Measurements from ENCODE around the gene CADPS2. TPM values are rescaled to one million over a fixed set of nuclear protein-coding genes. Genes with fewer than 3 reads are reported as not detected.

The CADPS2 gene
- total and polyA plus RNA-seq, 8 donors, result 7.0 to 57.8 (median 29.7) TPM

- WGBS, 5 donors, result 66 to 92% (median 80%) methylated on average over 4 of the region's 4 CpGs
- intact Hi-C loops (cut with DNase I; ENCODE audit: low total_unique reads), result no loop called here
- DNase-seq, result peak in 1 of 2 donors; percentile 4
- H3K9me3 ChIP-seq, result no peaks in the 10 kb centered on the region
- H3K36me3 ChIP-seq, result no peaks in the 10 kb centered on the region
- no peaks in the 10 kb centered on the region for H3K4me1 ChIP-seq
- H3K4me3 ChIP-seq, result no peak overlapping the region
- no peaks in the 10 kb centered on the region for H3K27me3 ChIP-seq
- TF ChIP-seq EP300 (IDR thresholded peaks at IDR 0.05) (no peak), POLR2A (IDR thresholded peaks at IDR 0.05) (no peak), CTCF (IDR thresholded peaks at IDR 0.05) (no peak), POLR2AphosphoS5 (IDR thresholded peaks at IDR 0.05) (no peak)
- no peak overlapping the region for H3K27ac ChIP-seq
Observed at GRCh38 chr7:122770686-122771335, 115.4 kb downstream of the CADPS2 start.

GRCh38 chr7:122768827-122769226 lies 117.4 kb downstream of the CADPS2 start:
- H3K4me1 ChIP-seq, result peaks cover 0 to 4% (median 0%) of the 10 kb centered on the region in 4 donors
- no peaks in the 10 kb centered on the region for H3K9me3 ChIP-seq
- WGBS, 5 donors, result 44 to 67% (median 48%) methylated on average over 3 of the region's 3 CpGs
- no peak for TF ChIP-seq POLR2AphosphoS5 (IDR thresholded peaks at IDR 0.05)
- intact Hi-C loops (cut with DNase I; ENCODE audit: low total_unique reads), result no loop called here
- H3K36me3 ChIP-seq, result no peaks in the 10 kb centered on the region
- H3K27ac ChIP-seq, result no peak overlapping the region
- no peak overlapping the region for H3K4me3 ChIP-seq
- H3K27me3 ChIP-seq, result no peaks in the 10 kb centered on the region
- DNase-seq, result no peak

- Histone ChIP-seq H3K36me3 (no peaks in the 10 kb centered on the region), H3K27ac (no peak overlapping the region), H3K27me3 (no peaks in the 10 kb centered on the region), H3K4me1 (peaks cover 0 to 4% (median 0%) of the 10 kb centered on the region in 4 donors), H3K4me3 (no peak overlapping the region), H3K9me3 (no peaks in the 10 kb centered on the region)
- DNase-seq, result no peak
- intact Hi-C loops (cut with DNase I; ENCODE audit: low total_unique reads), result no loop called here
- WGBS, 5 donors, result 37 to 68% (median 55%) methylated on average over 3 of the region's 3 CpGs
- TF ChIP-seq EP300 (IDR thresholded peaks at IDR 0.05) (no peak), POLR2AphosphoS5 (IDR thresholded peaks at IDR 0.05) (no peak), CTCF (IDR thresholded peaks at IDR 0.05) (no peak), POLR2A (IDR thresholded peaks at IDR 0.05) (no peak)
Observed at GRCh38 chr7:122767339-122767738, 118.9 kb downstream of the CADPS2 start.

- H3K27ac ChIP-seq, result no peak overlapping the region
- no peaks in the 10 kb centered on the region for H3K27me3 ChIP-seq
- WGBS, 5 donors, result 84 to 98% (median 93%) methylated on average over 1 of the region's 1 CpG
- no peaks in the 10 kb centered on the region for H3K9me3 ChIP-seq
- intact Hi-C loops (cut with DNase I; ENCODE audit: low total_unique reads), result no loop called here
- no peak overlapping the region for H3K4me3 ChIP-seq
- peaks cover 0 to 4% (median 0%) of the 10 kb centered on the region in 4 donors for H3K4me1 ChIP-seq
- DNase-seq, result no peak
- H3K36me3 ChIP-seq, result no peaks in the 10 kb centered on the region
- no peak for TF ChIP-seq EP300 (IDR thresholded peaks at IDR 0.05)
- TF ChIP-seq POLR2A (IDR thresholded peaks at IDR 0.05), result no peak
- no peak for TF ChIP-seq POLR2AphosphoS5 (IDR thresholded peaks at IDR 0.05)
- no peak for TF ChIP-seq CTCF (IDR thresholded peaks at IDR 0.05)
Observed at GRCh38 chr7:122766593-122766992, 119.7 kb downstream of the CADPS2 start.

- H3K27me3 ChIP-seq, result no peaks in the 10 kb centered on the region
- no peak overlapping the region for H3K27ac ChIP-seq
- intact Hi-C loops (cut with DNase I; ENCODE audit: low total_unique reads), result no loop called here
Observed at GRCh38 chr7:122764902-122765301, 121.4 kb downstream of the CADPS2 start.

More at GRCh38 chr7:122764902-122765301, 121.4 kb downstream of the CADPS2 start:
- WGBS, 5 donors, result 63 to 86% (median 81%) methylated on average over 1 of the region's 1 CpG
- DNase-seq, result no peak
- H3K36me3 ChIP-seq, result no peaks in the 10 kb centered on the region
- H3K4me1 ChIP-seq, result peaks cover 0 to 4% (median 0%) of the 10 kb centered on the region in 4 donors
- H3K4me3 ChIP-seq, result no peak overlapping the region
- H3K9me3 ChIP-seq, result no peaks in the 10 kb centered on the region
- no peak for TF ChIP-seq POLR2AphosphoS5 (IDR thresholded peaks at IDR 0.05)
- TF ChIP-seq CTCF (IDR thresholded peaks at IDR 0.05), result no peak
- TF ChIP-seq POLR2A (IDR thresholded peaks at IDR 0.05), result no peak
- TF ChIP-seq EP300 (IDR thresholded peaks at IDR 0.05), result no peak
